H54 (cell line): ENCODE measurements around the gene GAGE12C.
"Not testable (repeated sequence)": the region's sequence is repeated elsewhere in the genome, so short reads cannot be mapped to it uniquely, and the experiment has no call there.

Experiments
- DNase-seq: peaks from one replicate; pipeline ENCODE4 v3.0.0; 2011; ENCODE audit warnings: low spot score, mixed read lengths; ENCODE audit not compliant: insufficient read length
- FAIRE-seq: peaks from 3 replicates; lab custom pipeline; 2011; peaks lifted over from hg19 to GRCh38; lab: Jason Lieb, UNC

Gene GAGE12C, protein sequence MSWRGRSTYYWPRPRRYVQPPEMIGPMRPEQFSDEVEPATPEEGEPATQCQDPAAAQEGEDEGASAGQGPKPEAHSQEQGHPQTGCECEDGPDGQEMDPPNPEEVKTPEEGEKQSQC

GRCh38 chrX:49531877-49532276 lies at the start of gene GAGE12C:
TSS of gene GAGE12C (plus strand) at chrX:49532177. CDS start at chrX:49533332, 1,155 bp downstream.
- not testable (repeated sequence) for FAIRE-seq

DNA sequence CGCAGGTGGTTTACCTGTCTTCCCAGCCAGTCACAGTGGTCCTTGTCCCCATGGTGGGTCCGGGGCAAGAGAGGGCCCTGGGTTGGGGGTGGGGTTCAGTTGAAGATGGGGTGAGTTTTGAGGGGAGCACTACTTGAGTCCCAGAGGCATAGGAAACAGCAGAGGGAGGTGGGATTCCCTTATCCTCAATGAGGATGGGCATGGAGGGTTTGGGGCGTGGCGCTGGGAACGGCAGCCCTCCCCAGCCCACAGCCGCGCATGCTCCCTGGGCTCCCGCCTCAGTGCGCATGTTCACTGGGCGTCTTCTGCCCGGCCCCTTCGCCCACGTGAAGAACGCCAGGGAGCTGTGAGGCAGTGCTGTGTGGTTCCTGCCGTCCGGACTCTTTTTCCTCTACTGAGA lies 9.5 kb downstream of the GAGE12C start, which contains the start of gene GAGE12D:
TSS of gene GAGE12D (plus strand) at position 301 of the 400 bp plus-strand sequence. CDS start 1,155 bp downstream, outside the sequence.
- not testable (repeated sequence) for DNase-seq, FAIRE-seq

More at GRCh38 chrX:49531877-49532276, at the start of gene GAGE12C:
- not testable (repeated sequence) for DNase-seq

GRCh38 chrX:49550989-49551388 lies 19.0 kb downstream of the GAGE12C start, which contains the start of gene GAGE12E:
TSS of gene GAGE12E (plus strand) at chrX:49551289. CDS start at chrX:49552444, 1,155 bp downstream.
- not testable (repeated sequence) for DNase-seq, FAIRE-seq

GRCh38 chrX:49560542-49560941 lies 28.6 kb downstream of the GAGE12C start, which contains the start of gene GAGE12F:
TSS of gene GAGE12F (plus strand) at chrX:49560842. CDS start at chrX:49561997, 1,155 bp downstream.
- DNase-seq, FAIRE-seq: not testable (repeated sequence)

GRCh38 chrX:49568728-49569127 lies 36.8 kb downstream of the GAGE12C start:
- not testable (repeated sequence) for DNase-seq, FAIRE-seq

GRCh38 chrX:49569152-49569551 lies 37.2 kb downstream of the GAGE12C start:
- DNase-seq, FAIRE-seq: not testable (repeated sequence)

- FAIRE-seq, DNase-seq: not testable (repeated sequence)
Measured at GRCh38 chrX:49570100-49570499, 38.1 kb downstream of the GAGE12C start, which contains the start of gene GAGE12G. TSS of gene GAGE12G (plus strand) at chrX:49570400. CDS start at chrX:49571555, 1,155 bp downstream.

DNA sequence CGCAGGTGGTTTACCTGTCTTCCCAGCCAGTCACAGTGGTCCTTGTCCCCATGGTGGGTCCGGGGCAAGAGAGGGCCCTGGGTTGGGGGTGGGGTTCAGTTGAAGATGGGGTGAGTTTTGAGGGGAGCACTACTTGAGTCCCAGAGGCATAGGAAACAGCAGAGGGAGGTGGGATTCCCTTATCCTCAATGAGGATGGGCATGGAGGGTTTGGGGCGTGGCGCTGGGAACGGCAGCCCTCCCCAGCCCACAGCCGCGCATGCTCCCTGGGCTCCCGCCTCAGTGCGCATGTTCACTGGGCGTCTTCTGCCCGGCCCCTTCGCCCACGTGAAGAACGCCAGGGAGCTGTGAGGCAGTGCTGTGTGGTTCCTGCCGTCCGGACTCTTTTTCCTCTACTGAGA lies 47.7 kb downstream of the GAGE12C start, which contains the start of gene GAGE12H:
TSS of gene GAGE12H (plus strand) at position 301 of the 400 bp plus-strand sequence. CDS start 1,155 bp downstream, outside the sequence.
- FAIRE-seq, DNase-seq: not testable (repeated sequence)
